NCI-H1417 (cell line): ENCODE measurements around the gene PIP5K1B.
A peak's percentile ranks its signal among the peaks of the same experiment; 100 is the strongest.
"Not testable (repeated sequence)": the region's sequence is repeated elsewhere in the genome, so short reads cannot be mapped to it uniquely, and the experiment has no call there.

Experiments
- DNase-seq, 3 experiments: peaks; one replicate each; lab custom pipeline; 2025; lab: John Stamatoyannopoulos, UW

Gene PIP5K1B

GRCh38 chr9:68955330-68955729, 250.3 kb downstream of the PIP5K1B start:
- no peak for DNase-seq

GRCh38 chr9:68957479-68957878, 252.4 kb downstream of the PIP5K1B start:
- no peak for DNase-seq

- DNase-seq: no peak
Observed at GRCh38 chr9:68961587-68961986, 256.5 kb downstream of the PIP5K1B start.

- no peak for DNase-seq
Observed at GRCh38 chr9:68963416-68963815, 258.4 kb downstream of the PIP5K1B start.

GRCh38 chr9:68964102-68964541, 259.1 kb downstream of the PIP5K1B start:
- peak in 1 of 3 experiments; percentile 21 for DNase-seq

- DNase-seq: no peak
Observed at GRCh38 chr9:68964765-68965164, 259.7 kb downstream of the PIP5K1B start.

GRCh38 chr9:68966496-68966944, 261.5 kb downstream of the PIP5K1B start:
- no peak for DNase-seq

- no peak for DNase-seq
Observed at GRCh38 chr9:68967800-68968199, 262.8 kb downstream of the PIP5K1B start.

GRCh38 chr9:68969538-68969937, 264.5 kb downstream of the PIP5K1B start:
- peak in 2 of 3 experiments; percentile 63 to 87 for DNase-seq

GRCh38 chr9:68970151-68970550, 265.1 kb downstream of the PIP5K1B start:
- DNase-seq: peak in 2 of 3 experiments; percentile 87 to 99

GRCh38 chr9:68973619-68974018, 268.6 kb downstream of the PIP5K1B start:
- DNase-seq: no peak

- DNase-seq: peak in 1 of 3 experiments; percentile 31
Observed at GRCh38 chr9:68974431-68974830, 269.4 kb downstream of the PIP5K1B start.

- DNase-seq: no peak
Observed at GRCh38 chr9:68974901-68975300, 269.9 kb downstream of the PIP5K1B start.

- no peak for DNase-seq
Observed at GRCh38 chr9:68975365-68976043, 270.5 kb downstream of the PIP5K1B start.

- no peak for DNase-seq
Observed at GRCh38 chr9:68978066-68978465, 273.0 kb downstream of the PIP5K1B start.

- DNase-seq: no peak
Observed at GRCh38 chr9:68978501-68978900, 273.5 kb downstream of the PIP5K1B start.

- peak in 2 of 3 experiments; percentile 21 to 25 for DNase-seq
Observed at GRCh38 chr9:68979538-68980314, 274.7 kb downstream of the PIP5K1B start.

- DNase-seq: peak in 1 of 3 experiments; percentile 24
Observed at GRCh38 chr9:68980341-68980914, 275.4 kb downstream of the PIP5K1B start.

GRCh38 chr9:68981789-68982188, 276.7 kb downstream of the PIP5K1B start:
- peak in 2 of 3 experiments; percentile 63 to 87 for DNase-seq

- no peak for DNase-seq
Observed at GRCh38 chr9:68983008-68983411, 278.0 kb downstream of the PIP5K1B start.

- no peak for DNase-seq
Observed at GRCh38 chr9:68983522-68984424, 278.7 kb downstream of the PIP5K1B start.

- not testable (repeated sequence) for DNase-seq
Observed at GRCh38 chr9:68986949-68987348, 281.9 kb downstream of the PIP5K1B start.
